AG04449 (cell line): ENCODE data around the gene MBD1.

Experiments used
- CTCF ChIA-PET: fragments of 350-600 bp; formaldehyde crosslinking; extraction: SDS; loops from one replicate; lab custom pipeline; 2021; ENCODE audit warnings: antibody characterized with exemption; lab: Yijun Ruan, JAX
- POLR2A ChIA-PET: fragments of 400-600, 350-600 bp; formaldehyde crosslinking; extraction: SDS; loops from one replicate; lab custom pipeline; 2020; ENCODE audit warnings: antibody characterized with exemption, inconsistent platforms; lab: Yijun Ruan, JAX
- DNase-seq: peaks from one replicate; pipeline ENCODE4 v3.0.0-alpha.2; 2010; ENCODE audit warnings: low read depth, low spot score
- H3K4me3 ChIP-seq: 2 replicates; pipeline ENCODE4 v1.5.1; 2011; ENCODE audit warnings: low read depth, mild to moderate bottlenecking, control low read depth, low read length
- TF ChIP-seq, protein P1 (sequence below): IDR thresholded peaks from one replicate; pipeline ENCODE4 v1.5.1; 2011; ENCODE audit warnings: mild to moderate bottlenecking, moderate library complexity, low read length, control low read depth, inconsistent platforms; ENCODE audit not compliant: insufficient read depth; ENCODE audit errors: missing control alignments

The MBD1 gene

DNA sequence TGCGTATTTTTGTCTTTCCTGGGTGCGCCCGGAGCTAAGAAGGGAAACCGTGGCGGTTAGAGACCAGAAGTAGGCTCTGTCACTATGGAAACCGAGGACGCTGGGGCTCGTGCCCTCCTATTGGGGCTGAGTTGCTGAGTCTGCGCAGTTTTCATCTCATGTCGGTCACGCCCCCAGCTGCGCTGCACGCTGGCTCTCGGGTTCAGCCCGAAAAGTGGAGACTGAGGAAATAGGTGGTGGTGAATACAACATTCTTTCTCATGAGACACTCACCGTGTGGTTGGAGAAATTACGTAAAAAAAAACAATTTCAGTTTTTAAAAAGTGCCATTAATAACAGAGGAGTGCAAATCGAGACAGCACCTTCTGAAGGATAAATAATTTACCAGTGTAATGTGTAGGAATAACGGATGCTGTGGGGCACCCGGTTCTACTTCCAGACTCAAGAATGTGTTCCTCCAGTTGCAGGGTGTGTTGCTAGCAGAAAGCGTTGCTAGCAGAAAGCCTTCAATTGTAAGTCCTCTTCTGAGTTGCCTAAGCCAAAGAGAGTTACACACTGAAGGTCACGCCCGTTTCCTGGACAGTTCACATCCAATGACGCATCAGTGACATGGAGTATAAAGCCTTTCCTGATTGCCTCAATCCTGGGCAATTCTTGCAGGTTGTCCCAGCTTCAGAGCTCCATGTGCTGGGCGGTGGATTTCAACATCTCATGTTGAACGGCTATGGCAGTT is 26.6 kb upstream of the MBD1 start:
- no peak for DNase-seq
- peak overlapping the region; percentile 64 for H3K4me3 ChIP-seq
- ChIA-PET CTCF (interaction anchor here (0.8 to 1.3 kb wide), 3 partner anchors 46 to 50 kb away, joined by 3 to 4 read pairs (median 3); no protein-coding TSS in a partner anchor), POLR2A (interaction anchor here (0.8 kb wide), 1 partner anchor 26 kb away, joined by 3 read pairs; the partner anchor contains the start of gene MBD1)
- TF ChIP-seq, protein P1, sequence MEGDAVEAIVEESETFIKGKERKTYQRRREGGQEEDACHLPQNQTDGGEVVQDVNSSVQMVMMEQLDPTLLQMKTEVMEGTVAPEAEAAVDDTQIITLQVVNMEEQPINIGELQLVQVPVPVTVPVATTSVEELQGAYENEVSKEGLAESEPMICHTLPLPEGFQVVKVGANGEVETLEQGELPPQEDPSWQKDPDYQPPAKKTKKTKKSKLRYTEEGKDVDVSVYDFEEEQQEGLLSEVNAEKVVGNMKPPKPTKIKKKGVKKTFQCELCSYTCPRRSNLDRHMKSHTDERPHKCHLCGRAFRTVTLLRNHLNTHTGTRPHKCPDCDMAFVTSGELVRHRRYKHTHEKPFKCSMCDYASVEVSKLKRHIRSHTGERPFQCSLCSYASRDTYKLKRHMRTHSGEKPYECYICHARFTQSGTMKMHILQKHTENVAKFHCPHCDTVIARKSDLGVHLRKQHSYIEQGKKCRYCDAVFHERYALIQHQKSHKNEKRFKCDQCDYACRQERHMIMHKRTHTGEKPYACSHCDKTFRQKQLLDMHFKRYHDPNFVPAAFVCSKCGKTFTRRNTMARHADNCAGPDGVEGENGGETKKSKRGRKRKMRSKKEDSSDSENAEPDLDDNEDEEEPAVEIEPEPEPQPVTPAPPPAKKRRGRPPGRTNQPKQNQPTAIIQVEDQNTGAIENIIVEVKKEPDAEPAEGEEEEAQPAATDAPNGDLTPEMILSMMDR = no peak

DNA sequence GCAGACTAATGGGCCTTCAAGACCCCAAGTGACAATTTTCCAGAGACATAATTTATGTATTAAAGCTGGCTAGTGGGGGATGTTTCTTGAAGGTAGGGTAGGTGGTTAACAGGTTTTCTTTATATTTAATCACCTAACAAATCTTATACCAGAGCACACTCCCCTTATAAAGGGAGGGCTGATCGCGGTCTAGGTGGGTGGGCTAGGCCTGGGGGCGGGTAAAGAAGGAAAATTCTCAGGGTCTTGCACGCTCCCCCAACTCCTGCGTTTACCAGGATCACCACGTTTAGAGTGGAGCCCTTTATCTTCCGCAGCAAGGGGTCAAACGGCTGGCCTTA is 26.0 kb upstream of the MBD1 start:
- ChIA-PET CTCF (interaction anchor here (1.1 to 1.3 kb wide), 2 partner anchors 47 to 50 kb away, joined by 3 to 4 read pairs; no protein-coding TSS in a partner anchor), POLR2A (interaction anchor here (0.8 kb wide), 1 partner anchor 26 kb away, joined by 3 read pairs; the partner anchor contains the start of gene MBD1)
- DNase-seq = no peak
- H3K4me3 ChIP-seq = peak overlapping the region; percentile 64
- TF ChIP-seq, protein P1 = no peak

DNA sequence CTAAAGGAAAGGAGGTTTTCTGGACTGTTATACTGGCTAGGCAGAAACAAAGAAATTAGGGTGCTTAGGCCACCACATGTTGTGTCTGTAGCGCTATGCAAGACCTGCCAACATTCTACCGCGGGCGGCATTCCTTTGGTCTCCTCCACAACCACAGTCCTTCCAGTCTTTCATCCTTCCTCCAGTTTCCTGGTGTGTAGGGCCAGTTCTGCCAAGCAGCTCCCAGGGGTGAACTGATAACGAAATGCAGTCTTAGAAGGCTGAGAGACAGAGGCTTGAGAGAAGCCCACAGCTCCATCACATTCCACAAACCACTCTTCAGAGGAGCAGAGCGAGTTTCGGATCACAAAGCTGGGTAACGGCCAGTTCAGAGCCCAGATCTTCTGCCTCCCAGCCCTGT is 25.6 kb upstream of the MBD1 start:
- no peak for DNase-seq
- POLR2A ChIA-PET = interaction anchor here (0.8 kb wide), 1 partner anchor 25 kb away, joined by 3 read pairs; the partner anchor contains the start of gene MBD1
- TF ChIP-seq, protein P1 = no peak
- CTCF ChIA-PET = interaction anchor here (1.1 kb wide), 1 partner anchor 47 kb away, joined by 3 read pairs; no protein-coding TSS in a partner anchor
- H3K4me3 ChIP-seq = peak overlapping the region; percentile 64; the same call in 1 of the 2 replicates

DNA sequence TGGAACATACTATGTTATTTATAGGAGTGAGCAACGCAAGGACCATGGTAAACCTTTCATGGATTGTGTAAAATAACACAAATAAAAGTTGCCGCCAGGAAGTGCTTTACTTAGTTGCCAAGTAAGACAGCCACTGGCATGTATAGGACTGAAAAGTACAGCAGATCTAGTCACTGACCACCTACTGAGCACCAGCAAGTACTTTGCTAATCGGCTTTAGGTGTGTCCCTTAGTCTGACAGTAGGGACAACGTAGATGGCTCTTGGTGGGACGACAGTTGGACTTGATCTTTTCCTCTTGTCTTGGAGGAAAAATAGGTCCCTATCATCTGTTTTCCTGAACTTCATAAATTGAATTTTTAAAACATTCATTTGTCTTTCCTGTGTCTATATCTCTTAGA is 19.8 kb upstream of the MBD1 start:
- H3K4me3 ChIP-seq = no peak overlapping the region
- ChIA-PET CTCF (no interaction called here), POLR2A (no interaction called here)
- TF ChIP-seq, protein P1 = no peak
- no peak for DNase-seq

DNA sequence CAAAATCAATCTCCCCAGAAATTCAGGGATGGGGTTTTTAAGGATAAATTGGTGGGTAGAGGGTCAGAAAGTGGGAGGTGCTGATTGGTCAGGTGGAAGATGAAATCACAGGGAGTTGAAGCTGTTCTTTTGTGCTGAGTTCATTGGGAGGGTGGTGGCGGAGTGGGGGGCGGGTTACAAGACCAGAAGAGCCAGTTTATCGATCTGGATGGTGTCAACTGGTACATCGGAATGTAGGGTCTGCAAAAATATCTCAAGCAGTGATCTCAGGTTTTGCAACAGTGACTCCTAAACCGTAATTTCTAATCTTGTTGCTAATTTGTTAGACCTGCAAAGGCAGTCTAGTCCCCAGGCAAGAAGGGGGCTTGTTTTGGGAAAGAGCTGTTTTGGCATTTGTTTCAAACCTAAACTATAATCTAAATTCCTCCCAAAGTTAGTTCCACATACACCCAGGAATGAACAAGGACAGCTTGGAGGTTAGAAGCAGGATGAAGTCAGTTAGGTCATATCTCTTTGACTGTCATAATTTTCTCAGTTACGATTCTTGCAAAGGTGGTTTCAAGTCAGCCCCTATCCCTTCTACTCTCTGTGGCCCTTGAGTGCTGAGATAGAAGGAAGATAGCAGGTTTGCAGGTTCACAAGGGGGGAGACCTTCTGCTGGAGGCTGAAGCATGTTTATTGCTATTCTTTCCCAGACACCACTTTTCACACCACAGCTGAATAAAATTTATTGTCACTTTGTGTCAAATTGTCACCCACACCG is 18.5 kb upstream of the MBD1 start:
- ChIA-PET CTCF (interaction anchor here (0.7 to 1.5 kb wide), 2 partner anchors 55 to 57 kb away, joined by 3 to 4 read pairs; no protein-coding TSS in a partner anchor), POLR2A (no interaction called here)
- no peak for DNase-seq
- TF ChIP-seq, protein P1 = no peak
- H3K4me3 ChIP-seq = no peak overlapping the region
